Immature natural killer cell (primary cell): ENCODE results near the gene IGF2BP2. TPM values are rescaled to one million over a fixed set of nuclear protein-coding genes. Genes with fewer than 3 reads are reported as not detected.
A peak's percentile ranks its signal among the peaks of the same experiment; 100 is the strongest.
"Not testable (repeated sequence)": the region's sequence is repeated elsewhere in the genome, so short reads cannot be mapped to it uniquely, and the experiment has no call there.

Source experiments
- DNase-seq, 3 donors: peaks; one replicate each; pipeline ENCODE4 v3.0.0; 2022; ENCODE audit warnings: mixed read lengths in 1 of 3
- H3K27ac Mint-ChIP-seq, 6 donors: one replicate each; pipeline ENCODE4 v1.8.0; 2020; ENCODE audit warnings: mixed read lengths in 6 of 6, mild to moderate bottlenecking in 5 of 6, inconsistent platforms in 4 of 6, moderate library complexity in 3 of 6
- H3K27me3 Mint-ChIP-seq, 3 donors: one replicate each; pipeline ENCODE4 v1.8.0; 2020 to 2021; ENCODE audit warnings: low read depth in 3 of 3, mild to moderate bottlenecking in 3 of 3, mixed read lengths in 3 of 3, moderate library complexity in 3 of 3, inconsistent platforms in 1 of 3
- H3K36me3 Mint-ChIP-seq, 3 donors: one replicate each; pipeline ENCODE4 v1.8.0; 2020; ENCODE audit warnings: mixed read lengths in 3 of 3, inconsistent platforms in 2 of 3, mild to moderate bottlenecking in 2 of 3
- H3K4me1 Mint-ChIP-seq, 2 donors: one replicate each; pipeline ENCODE4 v1.8.0; 2020; ENCODE audit warnings: inconsistent platforms in 2 of 2, mild to moderate bottlenecking in 2 of 2, mixed read lengths in 2 of 2, moderate library complexity in 1 of 2
- H3K4me3 Mint-ChIP-seq, 5 donors: one replicate each; pipeline ENCODE4 v1.8.0; 2020; ENCODE audit warnings: mild to moderate bottlenecking in 5 of 5, mixed read lengths in 5 of 5, inconsistent platforms in 3 of 5, moderate library complexity in 3 of 5
- H3K9me3 Mint-ChIP-seq, 6 donors: one replicate each; pipeline ENCODE4 v1.8.0; 2020; ENCODE audit warnings: mild to moderate bottlenecking in 6 of 6, mixed read lengths in 6 of 6, inconsistent platforms in 4 of 6, moderate library complexity in 3 of 6
- polyA plus RNA-seq, 3 donors: library from polyadenylated mRNA; unstranded; fragments of 300-500 nt; fragmentation: Illumina TruSeq; gene quantifications; one replicate each; pipeline ENCODE4 v1.2.3, GENCODE V29; 2021

Gene IGF2BP2
- polyA plus RNA-seq, 3 donors from 2014 or later = 0.42 to 0.86 (median 0.43) TPM

GRCh38 chr3:185708392-185708791 lies 116.5 kb downstream of the IGF2BP2 start:
- Mint-ChIP-seq H3K4me1 (no peaks in the 10 kb centered on the region), H3K27me3 (peaks cover 0 to 9% (median 4%) of the 10 kb centered on the region in 3 donors), H3K4me3 (no peak overlapping the region), H3K36me3 (no peaks in the 10 kb centered on the region), H3K9me3 (no peaks in the 10 kb centered on the region), H3K27ac (no peak overlapping the region)
- no peak for DNase-seq

GRCh38 chr3:185705498-185705897 lies 119.3 kb downstream of the IGF2BP2 start:
- H3K4me1 Mint-ChIP-seq = no peaks in the 10 kb centered on the region
- no peak overlapping the region for H3K4me3 Mint-ChIP-seq
- H3K9me3 Mint-ChIP-seq = no peaks in the 10 kb centered on the region
- H3K27me3 Mint-ChIP-seq = peaks cover 2 to 11% (median 4%) of the 10 kb centered on the region in 3 donors
- no peak for DNase-seq
- no peak overlapping the region for H3K27ac Mint-ChIP-seq
- H3K36me3 Mint-ChIP-seq = no peaks in the 10 kb centered on the region

- no peak for DNase-seq
- H3K4me1 Mint-ChIP-seq = no peaks in the 10 kb centered on the region
- no peak overlapping the region for H3K4me3 Mint-ChIP-seq
- peaks cover 0 to 12% (median 2%) of the 10 kb centered on the region in 3 donors for H3K27me3 Mint-ChIP-seq
- no peak overlapping the region for H3K27ac Mint-ChIP-seq
- H3K9me3 Mint-ChIP-seq = no peaks in the 10 kb centered on the region
- H3K36me3 Mint-ChIP-seq = no peaks in the 10 kb centered on the region
Measured at GRCh38 chr3:185702262-185703225, 122.3 kb downstream of the IGF2BP2 start.

GRCh38 chr3:185701611-185702261 lies 123.1 kb downstream of the IGF2BP2 start:
- Mint-ChIP-seq H3K9me3 (no peaks in the 10 kb centered on the region), H3K27ac (no peak overlapping the region), H3K4me1 (no peaks in the 10 kb centered on the region), H3K4me3 (no peak overlapping the region), H3K27me3 (peaks cover 0 to 12% (median 2%) of the 10 kb centered on the region in 3 donors), H3K36me3 (no peaks in the 10 kb centered on the region)
- no peak for DNase-seq

GRCh38 chr3:185699927-185700326 lies 124.9 kb downstream of the IGF2BP2 start:
- no peak for DNase-seq
- no peaks in the 10 kb centered on the region for H3K4me1 Mint-ChIP-seq
- H3K27me3 Mint-ChIP-seq = peaks cover 0 to 14% (median 2%) of the 10 kb centered on the region in 3 donors
- no peaks in the 10 kb centered on the region for H3K36me3 Mint-ChIP-seq
- H3K9me3 Mint-ChIP-seq = no peaks in the 10 kb centered on the region
- no peak overlapping the region for H3K4me3 Mint-ChIP-seq
- H3K27ac Mint-ChIP-seq = no peak overlapping the region

GRCh38 chr3:185697228-185697627 lies 127.6 kb downstream of the IGF2BP2 start:
- peaks cover 10 to 11% of the 10 kb centered on the region in 2 donors for H3K4me1 Mint-ChIP-seq
- not testable (repeated sequence) for H3K27me3 Mint-ChIP-seq

GRCh38 chr3:185696039-185696438 lies 128.8 kb downstream of the IGF2BP2 start:
- peaks cover 10 to 11% of the 10 kb centered on the region in 2 donors for H3K4me1 Mint-ChIP-seq
- DNase-seq = no peak
- no peak overlapping the region for H3K4me3 Mint-ChIP-seq
- no peaks in the 10 kb centered on the region for H3K36me3 Mint-ChIP-seq
- H3K27me3 Mint-ChIP-seq = peaks cover 0 to 8% (median 0%) of the 10 kb centered on the region in 3 donors
- H3K27ac Mint-ChIP-seq = no peak overlapping the region
- H3K9me3 Mint-ChIP-seq = no peaks in the 10 kb centered on the region

More at GRCh38 chr3:185697228-185697627, 127.6 kb downstream of the IGF2BP2 start:
- not testable (repeated sequence) for H3K27ac Mint-ChIP-seq, H3K36me3 Mint-ChIP-seq, DNase-seq, H3K9me3 Mint-ChIP-seq, H3K4me3 Mint-ChIP-seq

- Mint-ChIP-seq H3K4me1 (peaks cover 10 to 11% of the 10 kb centered on the region in 2 donors), H3K9me3 (no peaks in the 10 kb centered on the region), H3K36me3 (no peaks in the 10 kb centered on the region), H3K27me3 (peaks cover 0 to 6% (median 0%) of the 10 kb centered on the region in 3 donors), H3K27ac (peak overlapping the region in 1 of 6 donors; percentile 31), H3K4me3 (peak overlapping the region in 1 of 5 donors; percentile 45)
- DNase-seq = peak in 2 of 3 donors; percentile 2 to 12
Measured at GRCh38 chr3:185693985-185694653, 130.7 kb downstream of the IGF2BP2 start.

GRCh38 chr3:185691622-185692021 lies 133.2 kb downstream of the IGF2BP2 start:
- Mint-ChIP-seq H3K36me3 (no peaks in the 10 kb centered on the region), H3K27ac (no peak overlapping the region), H3K4me1 (peaks cover 10 to 11% of the 10 kb centered on the region in 2 donors), H3K27me3 (peaks cover 0 to 8% (median 0%) of the 10 kb centered on the region in 3 donors), H3K9me3 (no peaks in the 10 kb centered on the region), H3K4me3 (no peak overlapping the region)
- DNase-seq = no peak

GRCh38 chr3:185687271-185687878 lies 137.5 kb downstream of the IGF2BP2 start:
- DNase-seq = no peak
- no peaks in the 10 kb centered on the region for H3K4me1 Mint-ChIP-seq
- H3K4me3 Mint-ChIP-seq = no peak overlapping the region
- peaks cover 0 to 8% (median 0%) of the 10 kb centered on the region in 3 donors for H3K27me3 Mint-ChIP-seq
- no peak overlapping the region for H3K27ac Mint-ChIP-seq
- no peaks in the 10 kb centered on the region for H3K9me3 Mint-ChIP-seq
- H3K36me3 Mint-ChIP-seq = no peaks in the 10 kb centered on the region

- Mint-ChIP-seq H3K9me3 (no peaks in the 10 kb centered on the region), H3K27me3 (peaks cover 0 to 8% (median 2%) of the 10 kb centered on the region in 3 donors), H3K27ac (no peak overlapping the region), H3K36me3 (no peaks in the 10 kb centered on the region), H3K4me1 (no peaks in the 10 kb centered on the region), H3K4me3 (no peak overlapping the region)
- DNase-seq = no peak
Measured at GRCh38 chr3:185685231-185686035, 139.4 kb downstream of the IGF2BP2 start.

- no peak overlapping the region for H3K4me3 Mint-ChIP-seq
Measured at GRCh38 chr3:185680231-185680630, 144.6 kb downstream of the IGF2BP2 start.

More at GRCh38 chr3:185680231-185680630, 144.6 kb downstream of the IGF2BP2 start:
- Mint-ChIP-seq H3K9me3 (peaks cover 0 to 17% (median 3%) of the 10 kb centered on the region in 6 donors), H3K27ac (no peak overlapping the region), H3K4me1 (no peaks in the 10 kb centered on the region), H3K36me3 (peaks cover 0 to 9% (median 0%) of the 10 kb centered on the region in 3 donors), H3K27me3 (peaks cover 2 to 5% (median 5%) of the 10 kb centered on the region in 3 donors)
- no peak for DNase-seq
